ENCODE measurements around the gene TRPC3.
"Not testable (repeated sequence)": the region's sequence is repeated elsewhere in the genome, so short reads cannot be mapped to it uniquely, and the experiment has no call there.

Gene TRPC3

DNA sequence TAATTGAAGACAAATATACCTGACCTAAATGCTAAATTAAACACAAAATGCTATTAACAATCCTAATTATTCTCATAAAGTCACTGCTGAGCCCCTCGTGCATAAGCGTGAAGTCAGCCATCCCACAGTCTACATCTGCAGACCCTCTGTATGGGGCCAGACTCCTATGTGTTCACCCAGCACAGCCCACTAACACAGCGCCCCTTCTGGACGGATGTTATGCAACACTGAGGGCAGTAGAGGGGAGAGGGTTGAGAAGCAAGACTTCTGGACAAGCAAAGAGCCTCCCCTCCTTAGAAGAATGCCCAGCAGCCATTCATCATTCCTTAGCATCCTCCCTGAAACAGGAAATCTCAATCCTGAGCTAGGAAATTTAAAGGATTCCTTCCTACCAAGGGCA lies 7.9 kb downstream of the TRPC3 start:
- no peak for DNase-seq

DNA sequence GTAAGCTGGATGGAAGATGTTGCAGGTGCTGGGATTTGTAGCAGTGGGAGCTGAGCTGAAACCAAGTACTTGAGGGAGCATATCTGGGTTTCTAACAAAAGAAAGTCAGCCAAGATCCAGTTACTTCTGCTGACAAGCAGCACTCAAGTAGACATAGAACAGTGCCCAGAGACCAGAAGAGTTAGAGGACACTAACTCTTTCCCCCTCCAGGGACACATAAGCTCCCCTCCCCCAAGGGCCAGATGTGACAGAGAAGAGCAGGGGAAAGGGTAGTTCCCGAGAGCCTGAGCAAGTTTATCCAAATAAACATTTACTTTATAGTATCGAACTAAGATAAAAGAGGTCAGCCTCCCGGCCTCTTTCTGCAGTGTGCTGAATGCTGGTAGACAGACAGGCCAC lies 12.2 kb downstream of the TRPC3 start:
- no peak for DNase-seq

DNA sequence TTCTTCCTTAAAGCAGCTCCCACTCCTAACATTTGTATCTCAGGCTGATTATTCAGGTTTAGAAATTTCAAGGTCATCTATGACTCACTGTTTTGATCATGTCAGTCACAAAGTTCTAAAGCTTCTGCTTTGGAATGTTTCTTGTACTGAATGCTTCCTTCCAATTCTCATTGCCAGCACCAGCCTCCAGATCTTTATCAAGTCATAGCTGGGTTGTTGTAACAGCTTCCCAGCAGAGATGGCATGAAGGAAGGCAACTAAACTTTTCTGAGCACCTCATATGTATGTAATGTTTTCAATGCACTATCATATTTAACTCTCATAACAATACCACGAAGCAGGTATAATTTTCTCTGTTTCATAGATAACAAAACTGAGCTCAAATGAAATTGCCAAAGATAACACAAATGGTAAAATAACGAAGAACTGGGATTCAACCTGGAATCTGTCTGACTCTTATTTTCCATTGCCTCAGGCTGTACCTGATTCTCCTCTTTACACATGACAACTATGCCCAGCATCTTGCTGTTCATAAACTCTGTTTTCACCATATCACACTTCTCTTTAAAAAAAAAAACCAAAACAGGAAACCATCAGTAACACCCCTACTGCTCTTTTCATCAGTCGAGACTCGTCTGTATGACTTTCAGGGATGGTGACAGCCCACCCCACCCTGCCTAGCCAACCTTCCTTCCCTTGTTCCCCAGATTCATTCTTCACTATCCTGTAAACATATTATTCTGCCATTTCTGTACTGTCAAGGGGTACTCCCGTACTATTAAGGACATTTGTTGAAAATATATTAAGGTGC lies 13.4 kb downstream of the TRPC3 start:
- DNase-seq = no peak

- no peak for DNase-seq
Observed at GRCh38 chr4:121936101-121936500, 15.8 kb downstream of the TRPC3 start.

DNA sequence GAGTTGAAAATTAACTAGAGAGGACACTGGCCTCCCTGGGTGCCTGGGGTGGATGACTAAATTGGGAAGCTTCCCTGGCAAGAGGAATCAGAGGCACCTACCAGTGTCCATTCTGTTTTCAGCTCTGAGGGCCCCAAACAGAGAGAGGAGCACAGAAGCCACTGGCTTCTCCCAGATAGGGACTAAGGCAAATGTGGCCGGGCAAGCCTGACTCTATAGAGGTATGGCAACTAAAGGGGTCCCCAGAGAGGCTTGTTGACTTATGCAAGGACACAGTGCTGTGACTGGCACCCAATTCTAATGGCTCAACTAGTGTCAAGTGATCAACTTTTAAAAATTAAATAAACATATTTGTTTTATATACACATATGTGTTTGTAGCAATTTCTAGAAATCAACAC lies 17.2 kb downstream of the TRPC3 start:
- DNase-seq = no peak

GRCh38 chr4:121932212-121932974 lies 19.5 kb downstream of the TRPC3 start:
- DNase-seq = no peak

DNA sequence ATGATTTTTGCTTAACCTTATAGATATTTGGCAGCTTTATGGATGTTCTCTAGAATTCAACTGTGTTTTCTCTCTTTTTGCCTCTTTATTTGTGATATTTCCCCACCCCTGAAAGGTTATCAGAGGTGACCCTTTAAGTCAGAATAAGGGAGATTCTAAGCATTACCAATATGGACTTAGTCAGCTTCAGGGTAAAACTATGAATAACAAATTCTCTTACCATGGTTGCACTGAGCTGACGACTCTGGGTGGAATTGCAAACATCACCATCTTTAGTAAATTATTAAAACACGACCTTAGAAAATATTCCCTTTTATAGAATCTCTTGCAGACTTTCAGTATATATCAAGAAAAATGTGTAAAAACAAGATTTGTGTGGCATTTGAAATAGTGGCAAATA lies 21.6 kb downstream of the TRPC3 start:
- no peak for DNase-seq

DNA sequence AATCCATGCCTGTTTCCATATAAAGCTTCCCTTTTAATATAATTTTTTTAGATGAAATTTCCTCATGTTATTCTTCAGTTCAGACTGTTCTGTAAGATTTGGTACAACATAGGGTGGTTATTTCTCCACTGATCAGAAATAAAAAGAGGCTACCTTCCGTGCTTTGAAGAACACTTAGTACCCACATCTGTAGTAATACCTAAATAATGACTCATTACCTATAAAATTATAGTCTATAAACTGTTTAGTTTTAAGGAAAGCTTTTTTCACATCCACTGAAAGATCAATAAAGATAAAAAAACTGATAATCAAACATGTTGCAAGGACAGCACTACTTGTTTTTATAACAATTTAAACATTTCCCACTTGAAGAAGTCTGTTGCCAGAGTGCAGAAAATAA lies 23.9 kb downstream of the TRPC3 start:
- DNase-seq = no peak

- DNase-seq = not testable (repeated sequence)
Observed at GRCh38 chr4:121926490-121926889, 25.4 kb downstream of the TRPC3 start.

DNA sequence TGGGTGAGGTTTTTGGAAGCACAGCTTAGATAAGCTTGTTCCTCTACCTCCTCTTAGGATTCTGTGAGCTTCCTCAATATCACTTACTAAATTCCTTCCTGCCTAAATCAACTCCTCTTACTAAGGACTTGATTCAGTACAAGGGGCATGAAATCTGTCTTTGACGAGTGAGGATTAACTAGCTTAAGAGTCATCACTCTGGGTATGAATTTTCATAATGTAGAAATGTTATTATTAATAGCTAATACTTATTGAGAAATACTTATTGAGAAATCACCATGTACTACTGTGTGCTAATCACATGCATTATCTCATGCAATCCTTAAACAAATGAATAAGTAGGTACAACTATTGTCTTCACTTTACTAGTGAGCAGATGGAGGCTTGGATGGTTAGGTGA lies 28.6 kb downstream of the TRPC3 start:
- no peak for DNase-seq

GRCh38 chr4:121913667-121914066 lies 38.2 kb downstream of the TRPC3 start:
- DNase-seq = no peak

DNA sequence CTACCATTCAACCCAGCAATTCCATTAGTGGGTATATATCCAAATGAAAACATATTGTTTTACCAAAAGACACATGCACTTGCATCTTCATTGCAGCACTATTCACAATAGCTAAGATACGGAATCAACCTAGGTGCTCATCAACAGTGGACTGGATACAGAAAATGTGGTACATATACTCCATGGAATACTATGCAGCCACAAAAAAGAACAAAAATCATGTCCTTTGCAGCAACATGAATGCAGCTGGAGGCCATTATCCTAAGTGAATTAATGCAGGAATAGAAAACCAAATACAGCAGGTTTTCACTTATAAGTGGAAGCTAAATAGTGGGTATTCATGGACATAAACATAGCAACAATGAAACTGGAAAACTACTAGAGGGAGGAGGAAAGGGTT lies 43.5 kb downstream of the TRPC3 start:
- DNase-seq = no peak

GRCh38 chr4:121900132-121900983 lies 51.5 kb downstream of the TRPC3 start:
- peak; percentile 8 to 38 for DNase-seq

DNA sequence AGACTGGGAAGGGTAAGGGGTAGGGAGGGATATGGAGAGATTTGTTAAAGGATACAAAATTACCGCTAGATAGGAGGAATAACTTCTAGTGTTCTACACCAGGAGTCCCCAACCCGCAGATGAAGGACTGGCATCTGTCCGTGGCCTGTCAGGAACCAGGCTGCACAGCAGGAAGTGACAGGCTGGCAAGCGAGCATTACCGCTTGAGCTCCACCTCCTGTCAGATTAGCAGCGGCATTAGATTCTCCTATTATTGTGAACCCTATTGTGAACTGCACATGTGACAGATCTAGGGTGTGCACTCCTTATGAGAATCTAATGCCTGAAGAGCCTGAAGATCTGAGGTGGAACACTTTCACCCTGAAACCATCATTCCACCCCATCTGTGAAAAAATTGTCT lies 53.7 kb downstream of the TRPC3 start:
- DNase-seq = no peak

DNA sequence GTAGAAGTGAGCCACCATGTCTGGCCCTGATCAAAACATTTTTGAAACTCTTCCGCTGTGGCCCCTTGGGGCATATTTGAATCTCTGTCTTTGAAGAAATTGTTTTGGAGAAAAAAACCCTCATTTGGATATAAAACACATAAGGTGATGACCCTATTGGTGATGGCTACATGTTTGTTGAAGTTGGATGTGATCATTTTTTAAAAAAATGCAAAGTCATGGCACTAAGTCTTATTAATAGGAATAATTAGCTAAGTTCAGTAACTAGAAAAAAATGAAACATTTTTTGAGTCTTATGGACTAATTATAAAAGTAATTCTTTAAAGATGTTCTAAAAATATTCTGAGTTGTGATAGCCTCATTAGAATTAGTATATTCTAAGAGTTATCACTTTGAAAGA lies 63.7 kb downstream of the TRPC3 start:
- no peak for DNase-seq

- DNase-seq = no peak
Observed at GRCh38 chr4:121885115-121885514, 66.7 kb downstream of the TRPC3 start.

GRCh38 chr4:121881158-121881557 lies 70.7 kb downstream of the TRPC3 start:
- no peak for DNase-seq

- no peak for DNase-seq
Observed at GRCh38 chr4:121879135-121879534, 72.7 kb downstream of the TRPC3 start.

- DNase-seq = no peak
Observed at GRCh38 chr4:121877041-121877773, 74.7 kb downstream of the TRPC3 start.

GRCh38 chr4:121876070-121876469 lies 75.8 kb downstream of the TRPC3 start:
- no peak for DNase-seq

- DNase-seq = no peak
Observed at GRCh38 chr4:121875652-121876051, 76.2 kb downstream of the TRPC3 start.

DNA sequence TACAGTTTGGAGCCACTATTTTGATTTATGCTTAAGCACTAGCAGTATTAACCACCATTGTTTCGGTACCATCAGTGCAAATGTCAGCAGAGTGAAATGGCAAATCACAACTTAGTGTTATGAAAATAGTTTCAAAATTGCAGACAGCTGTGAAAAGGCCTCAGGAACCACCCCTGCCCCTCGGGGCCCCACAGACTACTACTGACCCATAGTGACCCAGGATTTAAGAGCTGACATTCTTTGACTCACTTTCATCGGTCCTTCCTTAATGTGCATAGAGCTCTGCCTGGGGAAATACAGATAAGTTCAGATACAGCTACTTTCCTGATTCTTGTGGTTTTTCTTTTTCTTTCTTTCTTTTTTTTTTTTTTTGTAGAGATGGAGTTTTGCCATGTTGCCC lies 78.3 kb downstream of the TRPC3 start:
- no peak for DNase-seq

Data from NCI-H2081 (cell line).